NT2/D1 (cell line): ENCODE results near the gene DCUN1D2.
"Not testable (repeated sequence)": the region's sequence is repeated elsewhere in the genome, so short reads cannot be mapped to it uniquely, and the experiment has no call there.

Experiments
- DNase-seq: peaks from one replicate; pipeline ENCODE4 v3.0.0-alpha.2; 2011; ENCODE audit warnings: low read depth, low spot score
- H3K27me3 ChIP-seq: 2 replicates; pipeline ENCODE4 v1.6.0; 2011; ENCODE audit warnings: mild to moderate bottlenecking; ENCODE audit not compliant: insufficient read length, insufficient read depth
- H3K36me3 ChIP-seq: 2 replicates; pipeline ENCODE4 v1.6.1; 2011; ENCODE audit warnings: mild to moderate bottlenecking, low read length, mixed read lengths; ENCODE audit not compliant: insufficient read depth, insufficient read length
- H3K4me1 ChIP-seq: 2 replicates; pipeline ENCODE4 v1.5.1; 2011; ENCODE audit not compliant: insufficient read depth, insufficient read length
- H3K4me3 ChIP-seq: 2 replicates; pipeline ENCODE4 v1.5.1; 2011; ENCODE audit warnings: low read depth; ENCODE audit not compliant: insufficient read length
- H3K9ac ChIP-seq: 2 replicates; pipeline ENCODE4 v1.6.0; 2011; ENCODE audit warnings: low read depth; ENCODE audit not compliant: insufficient read length
- H3K9me3 ChIP-seq: 2 replicates; pipeline ENCODE4 v1.5.1; 2011; ENCODE audit warnings: mild to moderate bottlenecking, low read length; ENCODE audit not compliant: insufficient read depth
- SUZ12 ChIP-seq: IDR thresholded peaks from 2 replicates; pipeline ENCODE4 v1.6.1; 2011; ENCODE audit not compliant: insufficient read length, insufficient read depth; ENCODE audit errors: extremely low read depth
- YY1 ChIP-seq: IDR thresholded peaks from 2 replicates; pipeline ENCODE4 v1.6.1; 2011; ENCODE audit not compliant: insufficient read length, insufficient read depth
- ZNF274 ChIP-seq: IDR thresholded peaks from 2 replicates; pipeline ENCODE4 v1.6.1; 2011; ENCODE audit warnings: mild to moderate bottlenecking, low read depth, low read length

Gene DCUN1D2

GRCh38 chr13:113475911-113476310 is 14.6 kb downstream of the DCUN1D2 start:
- no peak for TF ChIP-seq ZNF274
- no peak for TF ChIP-seq SUZ12
- TF ChIP-seq YY1: no peak
- H3K9me3 ChIP-seq: no peaks in the 10 kb centered on the region
- no peak overlapping the region for H3K9ac ChIP-seq
- no peak overlapping the region for H3K4me3 ChIP-seq
- peaks cover 82% of the 10 kb centered on the region for H3K36me3 ChIP-seq
- no peaks in the 10 kb centered on the region for H3K4me1 ChIP-seq
- DNase-seq: no peak
- H3K27me3 ChIP-seq: no peaks in the 10 kb centered on the region

DNA sequence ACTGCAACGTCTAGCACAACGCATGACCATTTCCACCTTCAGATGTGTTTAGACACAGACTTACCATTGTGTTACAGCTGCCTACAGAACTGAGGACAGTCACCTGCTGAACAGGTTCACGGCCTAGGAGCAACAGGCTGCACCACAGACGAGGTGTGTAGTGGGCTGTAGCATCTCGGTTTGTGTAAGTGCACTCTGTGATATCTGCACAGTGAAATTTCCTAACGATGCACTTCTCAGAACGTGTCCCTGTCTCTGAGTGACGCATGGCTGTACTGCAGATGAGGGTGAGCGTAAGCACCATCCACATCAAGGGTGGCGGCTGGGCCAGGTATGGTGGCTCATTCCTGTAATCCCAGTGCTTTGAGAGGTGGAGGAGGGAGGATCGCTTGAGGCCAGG is 15.2 kb downstream of the DCUN1D2 start:
- Histone ChIP-seq H3K4me1 (no peaks in the 10 kb centered on the region), H3K9me3 (no peaks in the 10 kb centered on the region), H3K36me3 (peaks cover 80% of the 10 kb centered on the region), H3K27me3 (no peaks in the 10 kb centered on the region), H3K4me3 (no peak overlapping the region), H3K9ac (no peak overlapping the region)
- no peak for DNase-seq
- TF ChIP-seq ZNF274: no peak
- no peak for TF ChIP-seq YY1
- no peak for TF ChIP-seq SUZ12

GRCh38 chr13:113474179-113474578 is 16.3 kb downstream of the DCUN1D2 start:
- no peak for TF ChIP-seq YY1
- TF ChIP-seq SUZ12: no peak
- no peak for TF ChIP-seq ZNF274
- Histone ChIP-seq H3K36me3 (peaks cover 69% of the 10 kb centered on the region), H3K4me3 (no peak overlapping the region), H3K9me3 (no peaks in the 10 kb centered on the region), H3K4me1 (no peaks in the 10 kb centered on the region), H3K9ac (no peak overlapping the region), H3K27me3 (no peaks in the 10 kb centered on the region)
- DNase-seq: no peak

GRCh38 chr13:113472355-113473025 is 18.0 kb downstream of the DCUN1D2 start:
- peaks cover 56% of the 10 kb centered on the region for H3K36me3 ChIP-seq
- no peak overlapping the region for H3K4me3 ChIP-seq
- no peaks in the 10 kb centered on the region for H3K9me3 ChIP-seq
- H3K27me3 ChIP-seq: no peaks in the 10 kb centered on the region
- no peak overlapping the region for H3K9ac ChIP-seq
- H3K4me1 ChIP-seq: no peaks in the 10 kb centered on the region
- no peak for DNase-seq
- no peak for TF ChIP-seq ZNF274
- no peak for TF ChIP-seq YY1
- no peak for TF ChIP-seq SUZ12

- no peak overlapping the region for H3K9ac ChIP-seq
- H3K36me3 ChIP-seq: peaks cover 57% of the 10 kb centered on the region
- H3K4me1 ChIP-seq: no peaks in the 10 kb centered on the region
- no peaks in the 10 kb centered on the region for H3K27me3 ChIP-seq
- no peak for DNase-seq
- no peak overlapping the region for H3K4me3 ChIP-seq
- no peaks in the 10 kb centered on the region for H3K9me3 ChIP-seq
- no peak for TF ChIP-seq YY1
- TF ChIP-seq SUZ12: no peak
- no peak for TF ChIP-seq ZNF274
These were observed 18.7 kb downstream of the DCUN1D2 start for GRCh38 chr13:113471844-113472243.

GRCh38 chr13:113470635-113471163 is 19.8 kb downstream of the DCUN1D2 start:
- H3K27me3 ChIP-seq, H3K9ac ChIP-seq, H3K9me3 ChIP-seq, H3K4me3 ChIP-seq, DNase-seq, H3K4me1 ChIP-seq: not testable (repeated sequence)
- H3K36me3 ChIP-seq: peaks cover 56% of the 10 kb centered on the region

GRCh38 chr13:113470073-113470472 is 20.4 kb downstream of the DCUN1D2 start:
- TF ChIP-seq SUZ12 (no peak), ZNF274 (no peak)
- peaks cover 53% of the 10 kb centered on the region for H3K36me3 ChIP-seq

More at GRCh38 chr13:113470073-113470472, 20.4 kb downstream of the DCUN1D2 start:
- DNase-seq: no peak
- Histone ChIP-seq H3K9me3 (no peaks in the 10 kb centered on the region), H3K9ac (no peak overlapping the region), H3K4me1 (no peaks in the 10 kb centered on the region), H3K4me3 (no peak overlapping the region), H3K27me3 (no peaks in the 10 kb centered on the region)
